22Rv1 (cell line): ENCODE results near the gene CD300A.

Source experiments
- H3K27ac ChIP-seq: fragments of 450-650 bp; 2 replicates; pipeline ENCODE4 v1.5.1; 2017
- ZFX ChIP-seq: fragments of 450-650 bp; IDR thresholded peaks from 2 replicates; pipeline ENCODE4 v1.6.1; 2017; ENCODE audit warnings: antibody characterized with exemption, borderline replicate concordance
- TF ChIP-seq, protein P1 (sequence below): fragments of 450-650 bp; IDR thresholded peaks from 2 replicates; pipeline ENCODE4 v1.5.1; 2017; ENCODE audit warnings: mild to moderate bottlenecking

The CD300A gene

DNA sequence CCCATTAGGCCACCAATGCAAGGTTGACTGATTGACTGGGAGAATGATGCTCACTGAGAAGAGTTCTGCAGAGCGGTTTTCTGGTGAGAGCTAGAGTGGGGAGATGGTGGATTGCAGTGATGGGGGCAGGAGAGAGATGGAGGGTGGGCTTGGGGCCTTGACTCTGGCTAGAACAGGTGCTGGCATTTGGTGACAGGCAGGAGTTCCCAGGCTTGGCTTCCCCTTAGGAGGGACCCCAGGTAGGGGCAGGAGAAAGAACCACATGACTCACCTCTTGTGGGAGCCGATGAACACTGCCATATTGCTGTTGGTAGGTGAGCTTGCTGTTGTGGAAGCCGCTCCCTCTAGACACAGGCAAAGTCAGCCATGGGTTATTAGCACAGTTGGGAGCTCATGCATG, 56.9 kb downstream of the CD300A start:
- TF ChIP-seq, protein P1, sequence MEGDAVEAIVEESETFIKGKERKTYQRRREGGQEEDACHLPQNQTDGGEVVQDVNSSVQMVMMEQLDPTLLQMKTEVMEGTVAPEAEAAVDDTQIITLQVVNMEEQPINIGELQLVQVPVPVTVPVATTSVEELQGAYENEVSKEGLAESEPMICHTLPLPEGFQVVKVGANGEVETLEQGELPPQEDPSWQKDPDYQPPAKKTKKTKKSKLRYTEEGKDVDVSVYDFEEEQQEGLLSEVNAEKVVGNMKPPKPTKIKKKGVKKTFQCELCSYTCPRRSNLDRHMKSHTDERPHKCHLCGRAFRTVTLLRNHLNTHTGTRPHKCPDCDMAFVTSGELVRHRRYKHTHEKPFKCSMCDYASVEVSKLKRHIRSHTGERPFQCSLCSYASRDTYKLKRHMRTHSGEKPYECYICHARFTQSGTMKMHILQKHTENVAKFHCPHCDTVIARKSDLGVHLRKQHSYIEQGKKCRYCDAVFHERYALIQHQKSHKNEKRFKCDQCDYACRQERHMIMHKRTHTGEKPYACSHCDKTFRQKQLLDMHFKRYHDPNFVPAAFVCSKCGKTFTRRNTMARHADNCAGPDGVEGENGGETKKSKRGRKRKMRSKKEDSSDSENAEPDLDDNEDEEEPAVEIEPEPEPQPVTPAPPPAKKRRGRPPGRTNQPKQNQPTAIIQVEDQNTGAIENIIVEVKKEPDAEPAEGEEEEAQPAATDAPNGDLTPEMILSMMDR, result no peak
- TF ChIP-seq ZFX, result no peak
- no peak overlapping the region for H3K27ac ChIP-seq

DNA sequence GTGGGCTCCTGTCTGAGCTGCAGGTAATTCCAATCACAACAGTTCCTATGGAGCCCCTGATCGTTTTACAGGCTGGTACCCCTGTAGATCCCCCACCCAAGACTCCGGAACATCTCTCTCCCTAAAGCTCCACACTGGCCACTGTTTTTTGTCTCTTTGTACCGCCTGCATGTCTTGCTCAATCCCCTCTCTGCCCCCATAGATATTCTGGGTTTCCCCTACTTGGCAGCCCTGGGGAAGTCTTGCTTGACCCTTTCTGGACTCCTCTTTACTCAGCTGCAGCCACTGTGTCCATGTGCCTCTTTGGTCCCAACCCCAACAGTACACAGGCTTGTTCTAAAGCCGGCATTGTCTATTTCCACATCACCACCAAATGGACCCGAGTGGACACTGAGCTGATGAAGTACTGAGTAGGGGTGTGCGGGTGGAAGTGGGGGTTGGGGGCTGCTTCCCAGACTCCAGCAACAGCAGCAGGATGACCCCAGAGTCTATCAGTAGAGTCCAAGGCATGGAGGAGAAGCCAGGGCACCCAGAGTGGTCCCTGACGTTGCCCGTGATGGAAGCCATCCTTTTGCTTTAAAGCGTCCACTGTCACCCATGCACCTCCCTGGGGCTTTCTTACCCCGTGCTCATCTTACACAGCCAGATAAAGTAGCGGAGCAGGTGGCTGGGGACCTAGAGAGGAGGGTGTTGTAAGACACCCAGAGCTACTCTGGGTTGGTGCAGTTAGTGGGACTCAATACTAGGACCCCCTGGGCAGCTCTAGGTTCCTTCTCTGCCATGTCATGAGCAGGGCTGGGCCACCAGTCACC, 58.4 kb downstream of the CD300A start:
- H3K27ac ChIP-seq, result no peak overlapping the region
- TF ChIP-seq, protein P1, result no peak
- no peak for TF ChIP-seq ZFX

DNA sequence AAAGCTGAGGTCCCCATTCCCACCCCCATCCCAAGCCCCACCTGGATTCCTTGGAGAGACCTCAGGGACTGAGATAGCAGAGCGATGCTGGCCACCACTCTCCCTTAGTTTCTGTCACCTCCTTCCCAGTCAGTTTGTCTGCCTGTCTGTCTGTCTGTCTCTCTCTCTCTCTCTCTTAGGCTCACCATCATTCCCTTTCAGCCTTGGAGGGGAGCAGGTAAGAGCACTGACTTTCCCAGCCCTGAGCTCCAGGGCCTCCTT, 59.0 kb downstream of the CD300A start:
- TF ChIP-seq ZFX, result no peak
- TF ChIP-seq, protein P1, result no peak
- no peak overlapping the region for H3K27ac ChIP-seq

DNA sequence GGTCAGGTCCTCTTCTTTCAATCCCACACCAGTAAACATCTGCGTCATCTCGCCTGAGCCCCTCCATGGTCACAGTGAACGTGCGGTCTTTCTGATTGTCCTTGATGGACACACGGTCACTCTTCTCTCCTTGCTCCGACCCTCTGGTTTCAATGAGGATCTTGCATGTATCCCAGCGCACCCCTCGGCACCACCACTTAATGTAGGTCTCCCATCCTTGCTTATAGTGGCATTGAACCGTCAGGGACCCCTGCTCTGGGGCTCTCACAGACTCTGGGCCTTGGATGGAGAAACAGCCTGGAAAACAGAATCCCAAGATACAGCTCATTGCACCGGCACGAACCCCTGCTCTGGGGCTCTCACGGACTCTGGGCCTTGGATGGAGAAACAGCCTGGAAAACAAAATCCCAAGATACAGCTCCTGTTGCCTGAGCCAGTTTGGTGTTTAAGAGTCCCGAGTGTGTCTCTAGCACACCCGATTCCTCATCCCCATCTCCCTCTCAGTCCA, 59.4 kb downstream of the CD300A start:
- TF ChIP-seq, protein P1, result no peak
- TF ChIP-seq ZFX, result no peak
- no peak overlapping the region for H3K27ac ChIP-seq

DNA sequence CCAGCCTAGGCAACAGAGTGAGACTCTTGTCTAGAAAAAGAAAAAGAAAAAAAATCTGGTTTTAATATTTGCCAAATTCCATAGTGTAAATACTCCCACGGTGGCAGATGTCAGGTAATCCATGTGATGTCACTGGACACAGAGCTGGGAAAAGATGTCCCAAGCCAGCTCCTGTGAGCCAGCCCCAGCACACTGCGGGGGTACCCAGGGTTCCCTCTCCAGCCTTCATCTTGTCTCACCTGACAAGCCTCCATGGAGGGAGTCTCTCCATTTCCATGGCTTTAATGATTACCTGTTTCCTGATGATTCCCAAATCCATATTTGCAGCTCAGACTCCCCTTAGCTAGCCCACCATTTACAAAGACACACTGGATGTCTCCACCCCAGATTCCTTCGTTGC, 60.2 kb downstream of the CD300A start:
- no peak overlapping the region for H3K27ac ChIP-seq
- TF ChIP-seq, protein P1, result no peak
- TF ChIP-seq ZFX, result no peak

DNA sequence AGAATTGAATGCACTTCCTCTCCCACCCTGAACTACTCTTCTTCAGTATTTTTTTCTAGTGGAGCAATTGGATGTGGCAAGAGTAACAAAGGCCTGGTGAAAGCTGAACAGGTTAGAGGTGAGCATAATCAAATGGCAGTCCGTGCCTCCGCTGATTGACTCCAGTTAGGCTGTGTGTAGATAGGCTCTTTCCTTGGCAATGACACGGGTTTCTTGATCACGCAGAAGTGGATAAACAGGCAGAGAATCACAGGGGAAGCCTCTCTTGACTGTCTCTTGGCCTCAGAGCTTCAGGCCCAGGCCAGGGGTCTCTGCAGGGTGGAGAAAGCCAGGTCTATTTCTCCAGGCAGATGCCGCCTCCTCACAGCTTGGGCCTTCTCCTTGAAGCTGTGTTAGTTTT, 60.6 kb downstream of the CD300A start:
- no peak for TF ChIP-seq ZFX
- TF ChIP-seq, protein P1, result no peak
- H3K27ac ChIP-seq, result no peak overlapping the region

DNA sequence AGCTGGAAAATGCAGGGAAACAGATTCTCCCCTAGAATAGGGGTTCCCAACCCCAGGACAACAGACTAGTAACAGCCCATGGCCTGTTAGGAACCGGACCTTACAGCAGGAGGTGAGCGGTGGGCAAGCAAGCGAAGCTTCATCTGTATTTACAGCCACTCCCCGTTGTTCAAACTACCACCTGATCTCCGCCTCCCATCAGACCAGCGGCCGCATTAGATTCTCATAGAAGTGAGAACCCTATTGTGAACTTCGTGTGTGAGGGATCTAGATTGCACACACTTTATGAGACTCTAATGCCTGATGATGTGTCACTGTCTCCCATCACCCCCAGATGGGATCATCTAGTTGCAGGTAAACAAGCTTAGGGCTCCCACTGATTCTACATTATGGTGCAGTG, 61.3 kb downstream of the CD300A start:
- no peak overlapping the region for H3K27ac ChIP-seq
- TF ChIP-seq ZFX, result no peak
- TF ChIP-seq, protein P1, result no peak
